Spleen (tissue), 11 donors: ENCODE results near the gene DTL. TPM values are rescaled to one million over a fixed set of nuclear protein-coding genes. Genes with fewer than 3 reads are reported as not detected.

Source experiments
- DNase-seq: peaks from one replicate; pipeline ENCODE4 v3.0.0-alpha.2; 2020
- H3K27ac ChIP-seq, 8 donors: fragments of 200-600 bp; sonication (generic) in 7 of 8; 1 replicate in 4 of 8; 2 replicates in 4 of 8; pipeline versions ENCODE4 v1.5.0 to v1.8.0; 2016 to 2021; ENCODE audit warnings: inconsistent platforms in 4 of 8, mild to moderate bottlenecking in 4 of 8, moderate library complexity in 1 of 8
- H3K27me3 ChIP-seq, 7 donors: fragments of 200-600 bp; sonication (generic) in 6 of 7; replicated peaks in 1 of 7; 1 replicate in 4 of 7; 2 replicates in 3 of 7; pipeline versions ENCODE4 v1.5.0 to v1.8.0; 2016 to 2021; ENCODE audit warnings: inconsistent platforms in 3 of 7, mild to moderate bottlenecking in 1 of 7
- H3K36me3 ChIP-seq, 6 donors: fragments of 200-600 bp; sonication (generic) in 5 of 6; 1 replicate in 4 of 6; 2 replicates in 2 of 6; pipeline versions ENCODE4 v1.5.0 to v1.8.0; 2016 to 2021; ENCODE audit warnings: inconsistent platforms in 2 of 6
- H3K4me1 ChIP-seq, 6 donors: fragments of 200-600 bp; sonication (generic) in 5 of 6; 1 replicate in 3 of 6; 2 replicates in 3 of 6; pipeline versions ENCODE4 v1.5.0 to v1.8.0; 2016 to 2021; ENCODE audit warnings: inconsistent platforms in 3 of 6
- H3K4me3 ChIP-seq, 8 donors: fragments of 200-600 bp; sonication (generic) in 7 of 8; 1 replicate in 4 of 8; 2 replicates in 4 of 8; pipeline versions ENCODE4 v1.5.0 to v1.8.0; 2016 to 2021; ENCODE audit warnings: inconsistent platforms in 4 of 8, mild to moderate bottlenecking in 4 of 8, moderate library complexity in 2 of 8
- H3K9me3 ChIP-seq, 8 donors: fragments of 200-600 bp; sonication (generic) in 7 of 8; 1 replicate in 4 of 8; 2 replicates in 4 of 8; pipeline versions ENCODE4 v1.5.0 to v1.8.0; 2016 to 2021; ENCODE audit warnings: inconsistent platforms in 4 of 8
- POLR2A ChIP-seq, 3 donors: fragments of 450-650 bp; IDR thresholded peaks; one replicate each; pipeline ENCODE4 v1.5.1; 2017; ENCODE audit warnings: antibody characterized with exemption in 3 of 3, mild to moderate bottlenecking in 1 of 3
- POLR2AphosphoS5 ChIP-seq, 3 donors: sonication (generic); formaldehyde crosslinking; IDR thresholded peaks; one replicate each; pipeline ENCODE4 v1.5.1; 2017; ENCODE audit warnings: antibody characterized with exemption in 3 of 3
- WGBS, 5 donors: extraction: QIAGEN DNeasy Blood & Tissue Kit in 3 of 5; methylation state at CpG; one replicate each; pipeline versions ENCODE4 v1.1.5 to v1.1.7; 2013 to 2018; 5-methylcytosine and 5-hydroxymethylcytosine counted together
- intact Hi-C: fragments of 100-400 bp; cut with DNase I; formaldehyde crosslinking; loops from one replicate; pipeline ENCODE4 v1.15.0; 2023; ENCODE audit warnings: low total_unique reads
- microRNA-seq, 3 donors: library from miRNA; unstranded; fragments of <30 nt; microRNA quantifications; one replicate each; pipeline versions ENCODE4 to v1.1.0, GENCODE V29; 2019 to 2020
- polyA plus RNA-seq, 3 donors: library from polyadenylated mRNA; stranded (reverse); fragments of 200-250 nt; gene quantifications; one replicate each; pipeline ENCODE4 v1.2.1, GENCODE V29; 2013
- small RNA-seq, 4 donors: library from RNA; depleted of rRNA; stranded (forward); fragments of <200 nt; gene quantifications; one replicate each; pipeline ENCODE3, GENCODE V24; 2016
- total RNA-seq, 7 donors: library from RNA; depleted of rRNA in 3 of 7; stranded (reverse); fragments of >200 nt in 3 of 7; fragmentation: NEBNext Ultra II Directional in 4 of 7; extraction: Animal tissue kit (Norgen Biotek cat#: 25700) in 4 of 7; gene quantifications; one replicate each; pipeline versions ENCODE4 v1.1.0 to v1.2.1, GENCODE V29; 2016 to 2021
- TF ChIP-seq, protein P1 (sequence below), 11 experiments: fragments of 200-600 bp in 7 of 11; fragments of 450-650 bp in 4 of 11; sonication (generic) in 4 of 11; IDR thresholded peaks in 8 of 11; conservative IDR thresholded peaks in 3 of 11; 1 replicate in 7 of 11; 2 replicates in 4 of 11; pipeline versions ENCODE4 v1.4.0 to v1.8.0; 2016 to 2021; ENCODE audit warnings: antibody characterized with exemption in 11 of 11, inconsistent platforms in 4 of 11, mild to moderate bottlenecking in 1 of 11
- donor health status: healthy with polysubstance abuse.
- donor health status: DM: no; HTN: no; CAD: no; lungs with moderate emphysema.
- donor health status: DM: no; HTN: no; CAD: no.
- donor health status: Bipolar disorder and iron deficiency.
- donor health status: healthy.
- donor health status: DM: no; HTN: no; CAD: no.
- donor health status: DM: yes; HTN: yes; CAD: no.

Gene DTL
- total and polyA plus RNA-seq, 10 donors = 0.76 to 15.7 (median 9.2) TPM

DNA sequence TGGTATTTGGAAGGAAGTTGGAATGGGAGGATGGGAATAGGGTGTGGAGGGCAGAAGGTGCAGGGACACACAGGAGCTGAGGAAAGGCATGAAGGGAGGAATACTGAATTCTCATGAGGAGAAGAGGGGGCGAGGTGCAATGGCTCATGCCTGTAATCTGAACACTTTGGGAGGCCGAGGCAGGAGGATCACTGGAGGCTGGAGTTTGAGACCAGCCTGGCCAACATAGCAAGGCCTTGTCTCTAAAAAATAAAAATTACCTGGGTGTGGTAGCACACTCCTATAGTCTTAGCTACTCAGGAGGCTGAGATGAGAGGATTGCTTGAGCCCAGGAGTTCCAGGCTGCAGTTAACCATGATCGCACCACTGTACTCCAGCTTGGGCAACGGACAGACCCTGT, 117.3 kb downstream of the DTL start:
- peaks cover 0 to 12% (median 3%) of the 10 kb centered on the region in 6 donors for H3K4me1 ChIP-seq
- H3K27me3 ChIP-seq = no peaks in the 10 kb centered on the region
- H3K9me3 ChIP-seq = peaks cover 0 to 4% (median 0%) of the 10 kb centered on the region in 8 donors
- no peak overlapping the region for H3K4me3 ChIP-seq
- DNase-seq = no peak
- no peaks in the 10 kb centered on the region for H3K36me3 ChIP-seq
- 90 to 95% (median 92%) methylated on average over 4 of the region's 4 CpGs for WGBS, 5 donors
- intact Hi-C loops = no loop called here
- H3K27ac ChIP-seq = no peak overlapping the region
- TF ChIP-seq, protein P1, sequence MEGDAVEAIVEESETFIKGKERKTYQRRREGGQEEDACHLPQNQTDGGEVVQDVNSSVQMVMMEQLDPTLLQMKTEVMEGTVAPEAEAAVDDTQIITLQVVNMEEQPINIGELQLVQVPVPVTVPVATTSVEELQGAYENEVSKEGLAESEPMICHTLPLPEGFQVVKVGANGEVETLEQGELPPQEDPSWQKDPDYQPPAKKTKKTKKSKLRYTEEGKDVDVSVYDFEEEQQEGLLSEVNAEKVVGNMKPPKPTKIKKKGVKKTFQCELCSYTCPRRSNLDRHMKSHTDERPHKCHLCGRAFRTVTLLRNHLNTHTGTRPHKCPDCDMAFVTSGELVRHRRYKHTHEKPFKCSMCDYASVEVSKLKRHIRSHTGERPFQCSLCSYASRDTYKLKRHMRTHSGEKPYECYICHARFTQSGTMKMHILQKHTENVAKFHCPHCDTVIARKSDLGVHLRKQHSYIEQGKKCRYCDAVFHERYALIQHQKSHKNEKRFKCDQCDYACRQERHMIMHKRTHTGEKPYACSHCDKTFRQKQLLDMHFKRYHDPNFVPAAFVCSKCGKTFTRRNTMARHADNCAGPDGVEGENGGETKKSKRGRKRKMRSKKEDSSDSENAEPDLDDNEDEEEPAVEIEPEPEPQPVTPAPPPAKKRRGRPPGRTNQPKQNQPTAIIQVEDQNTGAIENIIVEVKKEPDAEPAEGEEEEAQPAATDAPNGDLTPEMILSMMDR (IDR thresholded peaks at IDR 0.05 in 8 of 11, conservative IDR thresholded peaks at IDR 0.05 in 3 of 11) = no peak
- TF ChIP-seq POLR2AphosphoS5 (IDR thresholded peaks at IDR 0.05) (no peak), POLR2A (IDR thresholded peaks at IDR 0.05) (no peak)

GRCh38 chr1:212153635-212154034, 118.1 kb downstream of the DTL start:
- H3K27me3 ChIP-seq = no peaks in the 10 kb centered on the region
- H3K36me3 ChIP-seq = no peaks in the 10 kb centered on the region
- DNase-seq = no peak
- H3K27ac ChIP-seq = no peak overlapping the region
- H3K4me3 ChIP-seq = no peak overlapping the region
- intact Hi-C loops = no loop called here
- H3K4me1 ChIP-seq = peaks cover 0 to 12% (median 3%) of the 10 kb centered on the region in 6 donors
- peaks cover 0 to 4% (median 0%) of the 10 kb centered on the region in 8 donors for H3K9me3 ChIP-seq
- TF ChIP-seq, protein P1 (IDR thresholded peaks at IDR 0.05 in 8 of 11, conservative IDR thresholded peaks at IDR 0.05 in 3 of 11) = no peak
- TF ChIP-seq POLR2AphosphoS5 (IDR thresholded peaks at IDR 0.05) (no peak), POLR2A (IDR thresholded peaks at IDR 0.05) (no peak)

Small RNA genes within 50 kb of the gene (microRNA-seq; reads per million reads assigned to microRNA genes)
- 0 to 0.28 (median 0) reads per million in 3 donors for gene MIR3122

Small RNA genes within 50 kb of the gene (small RNA-seq; reads per million reads assigned to genes)
- gene MIR3122 = 0 reads per million in 4 donors
- gene RF00568 = 0 reads per million in 4 donors
- 0 reads per million in 4 donors for gene RN7SKP98

Other genes with a start within 250 kb of the DTL start
- gene LPGAT1, start 205.0 kb upstream of the DTL start, total RNA-seq = 10 to 100 TPM; 55.0 to 80.6 (median 71.4) TPM
- gene LPGAT1, start 205.0 kb upstream of the DTL start, polyA plus RNA-seq = 10 to 100 TPM in 1 of 3 donors, 1 to 10 TPM in 2; 8.8 to 13.1 (median 9.7) TPM
- 10 to 100 TPM; 11.1 to 16.5 (median 14.8) TPM for gene INTS7, start 191 bp upstream of the DTL start, total RNA-seq
- 1 to 10 TPM; 5.4 to 6.3 (median 6.0) TPM for gene INTS7, start 191 bp upstream of the DTL start, polyA plus RNA-seq
- gene PPP2R5A, start 249.7 kb downstream of the DTL start, total RNA-seq = 10 to 100 TPM; 48.3 to 82.5 (median 72.4) TPM
- gene PPP2R5A, start 249.7 kb downstream of the DTL start, polyA plus RNA-seq = 10 to 100 TPM; 34.9 to 56.0 (median 37.3) TPM